ENCODE data around the gene SLC12A4.

DNA sequence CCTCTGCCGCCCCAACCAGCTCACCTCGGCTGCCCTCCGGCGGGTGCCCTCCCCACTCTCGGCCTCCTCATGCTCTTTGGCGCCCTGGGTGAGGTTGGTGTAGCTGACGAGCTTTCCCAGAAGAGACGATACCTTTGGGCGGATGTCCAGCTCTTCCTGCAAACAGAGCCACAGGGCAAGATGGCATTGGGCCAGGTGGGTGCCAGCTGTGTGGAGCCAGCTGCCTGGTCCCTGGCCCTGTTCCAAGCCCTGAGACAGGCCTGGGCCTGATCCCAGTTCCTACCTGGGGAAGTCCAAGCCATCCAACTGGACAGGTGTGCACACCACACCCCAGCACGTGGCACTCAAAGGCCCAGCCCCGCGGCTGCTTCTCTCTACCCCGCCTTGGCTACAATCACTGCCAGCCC is 6.9 kb downstream of the SLC12A4 start:
- TF ChIP-seq POLR2A (IDR thresholded peaks at IDR 0.05) (no peak), POLR2AphosphoS5 (IDR thresholded peaks at IDR 0.05) (peak; percentile 91), CTCF (IDR thresholded peaks at IDR 0.05) (no peak)
